Spleen (tissue), 11 donors: ENCODE data around the gene ADRB2. TPM values are rescaled to one million over a fixed set of nuclear protein-coding genes. Genes with fewer than 3 reads are reported as not detected.

Experiments
- DNase-seq: peaks from one replicate; pipeline ENCODE4 v3.0.0-alpha.2; 2020
- H3K27ac ChIP-seq, 8 donors: fragments of 200-600 bp; sonication (generic) in 7 of 8; 1 replicate in 4 of 8; 2 replicates in 4 of 8; pipeline versions ENCODE4 v1.5.0 to v1.8.0; 2016 to 2021; ENCODE audit warnings: inconsistent platforms in 4 of 8, mild to moderate bottlenecking in 4 of 8, moderate library complexity in 1 of 8
- H3K27me3 ChIP-seq, 7 donors: fragments of 200-600 bp; sonication (generic) in 6 of 7; replicated peaks in 1 of 7; 1 replicate in 4 of 7; 2 replicates in 3 of 7; pipeline versions ENCODE4 v1.5.0 to v1.8.0; 2016 to 2021; ENCODE audit warnings: inconsistent platforms in 3 of 7, mild to moderate bottlenecking in 1 of 7
- H3K36me3 ChIP-seq, 6 donors: fragments of 200-600 bp; sonication (generic) in 5 of 6; 1 replicate in 4 of 6; 2 replicates in 2 of 6; pipeline versions ENCODE4 v1.5.0 to v1.8.0; 2016 to 2021; ENCODE audit warnings: inconsistent platforms in 2 of 6
- H3K4me1 ChIP-seq, 6 donors: fragments of 200-600 bp; sonication (generic) in 5 of 6; 1 replicate in 3 of 6; 2 replicates in 3 of 6; pipeline versions ENCODE4 v1.5.0 to v1.8.0; 2016 to 2021; ENCODE audit warnings: inconsistent platforms in 3 of 6
- H3K4me3 ChIP-seq, 8 donors: fragments of 200-600 bp; sonication (generic) in 7 of 8; 1 replicate in 4 of 8; 2 replicates in 4 of 8; pipeline versions ENCODE4 v1.5.0 to v1.8.0; 2016 to 2021; ENCODE audit warnings: inconsistent platforms in 4 of 8, mild to moderate bottlenecking in 4 of 8, moderate library complexity in 2 of 8
- H3K9me3 ChIP-seq, 8 donors: fragments of 200-600 bp; sonication (generic) in 7 of 8; 1 replicate in 4 of 8; 2 replicates in 4 of 8; pipeline versions ENCODE4 v1.5.0 to v1.8.0; 2016 to 2021; ENCODE audit warnings: inconsistent platforms in 4 of 8
- CTCF ChIP-seq, 11 experiments: fragments of 200-600 bp in 7 of 11; fragments of 450-650 bp in 4 of 11; sonication (generic) in 4 of 11; IDR thresholded peaks in 8 of 11; conservative IDR thresholded peaks in 3 of 11; 1 replicate in 7 of 11; 2 replicates in 4 of 11; pipeline versions ENCODE4 v1.4.0 to v1.8.0; 2016 to 2021; ENCODE audit warnings: antibody characterized with exemption in 11 of 11, inconsistent platforms in 4 of 11, mild to moderate bottlenecking in 1 of 11
- POLR2A ChIP-seq, 3 donors: fragments of 450-650 bp; IDR thresholded peaks; one replicate each; pipeline ENCODE4 v1.5.1; 2017; ENCODE audit warnings: antibody characterized with exemption in 3 of 3, mild to moderate bottlenecking in 1 of 3
- POLR2AphosphoS5 ChIP-seq, 3 donors: sonication (generic); formaldehyde crosslinking; IDR thresholded peaks; one replicate each; pipeline ENCODE4 v1.5.1; 2017; ENCODE audit warnings: antibody characterized with exemption in 3 of 3
- WGBS, 5 donors: extraction: QIAGEN DNeasy Blood & Tissue Kit in 3 of 5; methylation state at CpG; one replicate each; pipeline versions ENCODE4 v1.1.5 to v1.1.7; 2013 to 2018; 5-methylcytosine and 5-hydroxymethylcytosine counted together
- intact Hi-C: fragments of 100-400 bp; cut with DNase I; formaldehyde crosslinking; loops from one replicate; pipeline ENCODE4 v1.15.0; 2023; ENCODE audit warnings: low total_unique reads
- polyA plus RNA-seq, 3 donors: library from polyadenylated mRNA; stranded (reverse); fragments of 200-250 nt; gene quantifications; one replicate each; pipeline ENCODE4 v1.2.1, GENCODE V29; 2013
- total RNA-seq, 7 donors: library from RNA; depleted of rRNA in 3 of 7; stranded (reverse); fragments of >200 nt in 3 of 7; fragmentation: NEBNext Ultra II Directional in 4 of 7; extraction: Animal tissue kit (Norgen Biotek cat#: 25700) in 4 of 7; gene quantifications; one replicate each; pipeline versions ENCODE4 v1.1.0 to v1.2.1, GENCODE V29; 2016 to 2021
- donor health status: healthy with polysubstance abuse.
- donor health status: DM: no; HTN: no; CAD: no; lungs with moderate emphysema.
- donor health status: DM: no; HTN: no; CAD: no.
- donor health status: Bipolar disorder and iron deficiency.
- donor health status: healthy.
- donor health status: DM: no; HTN: no; CAD: no.
- donor health status: DM: yes; HTN: yes; CAD: no.

Gene ADRB2
- total and polyA plus RNA-seq, 10 donors: 1.2 to 23.1 (median 9.4) TPM

- TF ChIP-seq CTCF (IDR thresholded peaks at IDR 0.05 in 8 of 11, conservative IDR thresholded peaks at IDR 0.05 in 3 of 11): no peak
- TF ChIP-seq POLR2AphosphoS5 (IDR thresholded peaks at IDR 0.05): no peak
- TF ChIP-seq POLR2A (IDR thresholded peaks at IDR 0.05): no peak
- no peak overlapping the region for H3K4me3 ChIP-seq
- no peaks in the 10 kb centered on the region for H3K36me3 ChIP-seq
- WGBS, 5 donors: 86 to 93% (median 87%) methylated on average over 8 of the region's 8 CpGs
- intact Hi-C loops: no loop called here
- no peak for DNase-seq
- no peaks in the 10 kb centered on the region for H3K27me3 ChIP-seq
- no peak overlapping the region for H3K27ac ChIP-seq
- no peaks in the 10 kb centered on the region for H3K9me3 ChIP-seq
- peaks cover 4 to 24% (median 12%) of the 10 kb centered on the region in 6 donors for H3K4me1 ChIP-seq
Measured at GRCh38 chr5:148790545-148791333, 35.7 kb upstream of the ADRB2 start.

GRCh38 chr5:148791334-148791667, 35.1 kb upstream of the ADRB2 start:
- Histone ChIP-seq H3K4me1 (peaks cover 4 to 24% (median 12%) of the 10 kb centered on the region in 6 donors), H3K27ac (no peak overlapping the region), H3K36me3 (no peaks in the 10 kb centered on the region), H3K4me3 (no peak overlapping the region), H3K27me3 (no peaks in the 10 kb centered on the region), H3K9me3 (no peaks in the 10 kb centered on the region)
- intact Hi-C loops: no loop called here
- no peak for TF ChIP-seq POLR2AphosphoS5 (IDR thresholded peaks at IDR 0.05)
- no peak for TF ChIP-seq POLR2A (IDR thresholded peaks at IDR 0.05)
- no peak for TF ChIP-seq CTCF (IDR thresholded peaks at IDR 0.05 in 8 of 11, conservative IDR thresholded peaks at IDR 0.05 in 3 of 11)
- DNase-seq: no peak

- no peak for DNase-seq
- H3K36me3 ChIP-seq: no peaks in the 10 kb centered on the region
- 52 to 90% (median 86%) methylated on average over 2 of the region's 2 CpGs for WGBS, 5 donors
Measured at GRCh38 chr5:148791696-148792095, 34.7 kb upstream of the ADRB2 start.

More at GRCh38 chr5:148791696-148792095, 34.7 kb upstream of the ADRB2 start:
- Histone ChIP-seq H3K4me3 (no peak overlapping the region), H3K4me1 (peaks cover 4 to 24% (median 12%) of the 10 kb centered on the region in 6 donors), H3K9me3 (no peaks in the 10 kb centered on the region), H3K27ac (no peak overlapping the region), H3K27me3 (no peaks in the 10 kb centered on the region)
- intact Hi-C loops: no loop called here
- no peak for TF ChIP-seq POLR2AphosphoS5 (IDR thresholded peaks at IDR 0.05)
- no peak for TF ChIP-seq CTCF (IDR thresholded peaks at IDR 0.05 in 8 of 11, conservative IDR thresholded peaks at IDR 0.05 in 3 of 11)
- no peak for TF ChIP-seq POLR2A (IDR thresholded peaks at IDR 0.05)
